NCI-H748 (cell line): ENCODE measurements around the gene ZNF440.
"Not testable (repeated sequence)": the region's sequence is repeated elsewhere in the genome, so short reads cannot be mapped to it uniquely, and the experiment has no call there.

Source experiments
- DNase-seq: peaks from one replicate; lab custom pipeline; 2025; ENCODE audit not compliant: unreplicated experiment; lab: John Stamatoyannopoulos, UW

ZNF440 gene

GRCh38 chr19:11814029-11814699 is at the start of gene ZNF440:
Gene ZNF440 (plus strand): TSS chr19:11814273. CDS start chr19:11814448, 175 bp downstream.
- peak; percentile 89 for DNase-seq

GRCh38 chr19:11766597-11767591 is 47.2 kb upstream of the ZNF440 start, which contains the start of gene ZNF441:
Gene ZNF441 (plus strand): TSS chr19:11767000. CDS start chr19:11767194, 194 bp downstream.
- peak; percentile 92 for DNase-seq

GRCh38 chr19:11767633-11768133 is 46.4 kb upstream of the ZNF440 start:
- peak; percentile 20 for DNase-seq

- DNase-seq = no peak
Measured at GRCh38 chr19:11769995-11770394, 44.1 kb upstream of the ZNF440 start.

GRCh38 chr19:11771520-11771919 is 42.6 kb upstream of the ZNF440 start:
- DNase-seq = not testable (repeated sequence)

- not testable (repeated sequence) for DNase-seq
Measured at GRCh38 chr19:11776669-11777068, 37.4 kb upstream of the ZNF440 start.

GRCh38 chr19:11780431-11781020 is 33.5 kb upstream of the ZNF440 start:
- DNase-seq = no peak

- no peak for DNase-seq
Measured at GRCh38 chr19:11781295-11782057, 32.6 kb upstream of the ZNF440 start.

GRCh38 chr19:11783767-11784166 is 30.3 kb upstream of the ZNF440 start:
- no peak for DNase-seq

- DNase-seq = no peak
Measured at GRCh38 chr19:11784356-11784755, 29.7 kb upstream of the ZNF440 start.

GRCh38 chr19:11787536-11787935 is 26.5 kb upstream of the ZNF440 start:
- DNase-seq = no peak

GRCh38 chr19:11792942-11793341 is 21.1 kb upstream of the ZNF440 start:
- no peak for DNase-seq

GRCh38 chr19:11797491-11797890 is 16.6 kb upstream of the ZNF440 start:
- DNase-seq = peak; percentile 86

- peak; percentile 90 for DNase-seq
Measured at GRCh38 chr19:11798391-11799330, 15.4 kb upstream of the ZNF440 start, which contains the start of gene ZNF491. Gene ZNF491 (plus strand): TSS chr19:11798523. CDS start chr19:11805954, 7,431 bp downstream.

GRCh38 chr19:11806354-11807098 is 7.5 kb upstream of the ZNF440 start:
- DNase-seq = no peak

GRCh38 chr19:11807099-11807380 is 7.0 kb upstream of the ZNF440 start:
- DNase-seq = no peak

GRCh38 chr19:11813703-11814028 is 407 bp upstream of the ZNF440 start:
- DNase-seq = peak; percentile 57

- DNase-seq = peak; percentile 10
Measured at GRCh38 chr19:11814700-11815035, 595 bp downstream of the ZNF440 start.

GRCh38 chr19:11821474-11822109 is 7.5 kb downstream of the ZNF440 start:
- no peak for DNase-seq
